B cell (primary cell): ENCODE data around the gene CPE.

Source experiments
- EZH2 ChIP-seq: IDR thresholded peaks from 2 replicates; pipeline ENCODE4 v1.6.1; 2012; ENCODE audit warnings: borderline replicate concordance, low read depth, mild to moderate bottlenecking, moderate library complexity, low read length; ENCODE audit not compliant: insufficient read depth, poor library complexity, severe bottlenecking
- TF ChIP-seq, protein P1 (sequence below): fragments of 200-600 bp; IDR thresholded peaks from one replicate; pipeline ENCODE4 v1.8.0; 2022; ENCODE audit warnings: antibody characterized with exemption, mild to moderate bottlenecking

DNA sequence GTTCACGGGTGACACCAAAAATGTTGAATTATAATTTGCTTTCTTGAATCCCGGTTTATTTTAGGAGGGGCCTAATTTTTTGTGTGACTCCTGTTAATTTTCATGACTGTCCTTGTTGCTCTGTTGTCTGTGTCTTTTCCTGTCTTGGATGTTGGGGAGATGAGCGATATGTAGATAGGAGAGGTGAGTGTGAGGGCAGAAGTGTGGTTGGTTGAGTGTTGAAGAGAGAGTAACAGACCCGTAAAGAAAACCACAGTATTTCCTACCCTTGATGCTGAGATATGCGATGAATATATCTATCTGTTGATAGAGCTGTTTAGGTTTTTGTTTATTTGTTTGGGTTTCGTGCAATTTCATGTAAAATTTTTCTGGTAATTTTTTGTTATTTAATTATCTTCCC lies 70.5 kb downstream of the CPE start:
- TF ChIP-seq, protein P1, sequence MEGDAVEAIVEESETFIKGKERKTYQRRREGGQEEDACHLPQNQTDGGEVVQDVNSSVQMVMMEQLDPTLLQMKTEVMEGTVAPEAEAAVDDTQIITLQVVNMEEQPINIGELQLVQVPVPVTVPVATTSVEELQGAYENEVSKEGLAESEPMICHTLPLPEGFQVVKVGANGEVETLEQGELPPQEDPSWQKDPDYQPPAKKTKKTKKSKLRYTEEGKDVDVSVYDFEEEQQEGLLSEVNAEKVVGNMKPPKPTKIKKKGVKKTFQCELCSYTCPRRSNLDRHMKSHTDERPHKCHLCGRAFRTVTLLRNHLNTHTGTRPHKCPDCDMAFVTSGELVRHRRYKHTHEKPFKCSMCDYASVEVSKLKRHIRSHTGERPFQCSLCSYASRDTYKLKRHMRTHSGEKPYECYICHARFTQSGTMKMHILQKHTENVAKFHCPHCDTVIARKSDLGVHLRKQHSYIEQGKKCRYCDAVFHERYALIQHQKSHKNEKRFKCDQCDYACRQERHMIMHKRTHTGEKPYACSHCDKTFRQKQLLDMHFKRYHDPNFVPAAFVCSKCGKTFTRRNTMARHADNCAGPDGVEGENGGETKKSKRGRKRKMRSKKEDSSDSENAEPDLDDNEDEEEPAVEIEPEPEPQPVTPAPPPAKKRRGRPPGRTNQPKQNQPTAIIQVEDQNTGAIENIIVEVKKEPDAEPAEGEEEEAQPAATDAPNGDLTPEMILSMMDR, result no peak
- TF ChIP-seq EZH2, result no peak
